Measurements from ENCODE around the gene LRR1.

LRR1 gene

DNA sequence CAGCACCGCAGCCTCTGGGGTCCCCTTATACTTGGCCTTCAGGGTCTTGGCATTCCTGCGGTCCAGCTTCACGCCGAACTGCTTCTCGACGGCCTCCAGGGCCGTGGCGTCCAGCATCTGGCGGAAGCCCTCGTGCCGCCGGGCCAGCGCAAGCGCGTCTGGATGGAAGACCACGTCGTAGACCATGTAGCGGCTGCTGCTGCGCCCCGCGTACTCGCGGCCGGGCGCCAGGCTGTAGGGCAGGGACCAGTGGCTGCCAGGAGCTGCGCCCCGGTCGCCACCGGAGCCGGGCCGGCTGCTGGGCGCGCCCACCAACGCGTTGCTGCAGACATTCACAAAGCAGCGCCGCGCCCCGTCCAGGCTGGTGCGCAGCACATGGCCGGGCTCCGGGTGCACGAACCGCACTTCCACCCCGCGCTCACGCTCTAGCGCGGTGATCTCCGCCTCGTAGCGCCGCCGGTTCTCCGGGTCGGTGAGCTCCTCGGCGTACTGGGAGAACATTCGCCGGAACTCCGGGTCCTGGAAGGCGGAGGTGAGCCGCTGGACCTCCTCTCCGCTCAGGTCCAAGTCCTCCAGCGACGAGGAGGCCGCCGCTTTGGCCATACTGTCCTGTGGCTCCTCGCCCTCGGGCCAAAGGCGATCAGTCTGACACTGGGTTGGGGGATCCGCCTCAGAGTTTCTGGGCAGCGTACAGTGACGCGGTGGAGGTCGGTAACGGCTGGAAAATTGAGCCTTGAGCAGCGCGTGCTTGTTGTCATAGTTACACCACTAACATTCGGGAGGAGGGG, 36.0 kb downstream of the LRR1 start, which contains the start of gene DNAAF2:
Gene DNAAF2, minus strand, starts transcription at position 698 of the 788 bp plus-strand sequence. Its CDS starts 95 bp downstream, at position 603.
- in situ Hi-C loops (cut with HindIII; ENCODE audit: low pct_ligation_motif_present, low sequenced_read_pairs) = no loop called here
- peak within 1 kb of the TSS; percentile 79 for H3K27ac ChIP-seq

DNA sequence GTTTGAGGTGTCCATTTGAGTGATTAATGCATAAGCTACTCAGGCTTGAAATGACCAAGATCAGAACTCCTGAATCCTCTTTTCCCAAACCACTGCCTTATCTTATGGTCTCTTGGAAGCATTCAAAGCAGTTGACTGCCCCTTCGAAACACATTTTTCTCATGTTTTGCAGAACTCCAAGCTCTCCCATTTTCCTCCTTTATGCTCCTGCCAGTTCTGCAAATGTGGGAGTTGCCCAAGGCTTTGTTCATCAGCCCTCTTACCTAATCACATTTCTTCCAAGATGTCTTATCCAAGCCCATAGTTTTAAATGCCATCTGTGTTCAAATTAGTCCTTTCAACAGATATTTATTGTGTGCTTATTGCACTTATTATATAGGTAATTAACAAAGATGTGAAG, 38.1 kb downstream of the LRR1 start:
- Histone ChIP-seq H3K27me3 (replicated peaks) (no peaks in the 10 kb centered on the region), H3K27ac (no peak overlapping the region), H3K36me3 (replicated peaks) (no peaks in the 10 kb centered on the region), H3K4me3 (ENCODE audit: low read depth, low read length) (no peak overlapping the region)
- in situ Hi-C loops (cut with HindIII; ENCODE audit: low pct_ligation_motif_present, low sequenced_read_pairs) = no loop called here
- DNase-seq = no peak
- TF ChIP-seq, protein P1, sequence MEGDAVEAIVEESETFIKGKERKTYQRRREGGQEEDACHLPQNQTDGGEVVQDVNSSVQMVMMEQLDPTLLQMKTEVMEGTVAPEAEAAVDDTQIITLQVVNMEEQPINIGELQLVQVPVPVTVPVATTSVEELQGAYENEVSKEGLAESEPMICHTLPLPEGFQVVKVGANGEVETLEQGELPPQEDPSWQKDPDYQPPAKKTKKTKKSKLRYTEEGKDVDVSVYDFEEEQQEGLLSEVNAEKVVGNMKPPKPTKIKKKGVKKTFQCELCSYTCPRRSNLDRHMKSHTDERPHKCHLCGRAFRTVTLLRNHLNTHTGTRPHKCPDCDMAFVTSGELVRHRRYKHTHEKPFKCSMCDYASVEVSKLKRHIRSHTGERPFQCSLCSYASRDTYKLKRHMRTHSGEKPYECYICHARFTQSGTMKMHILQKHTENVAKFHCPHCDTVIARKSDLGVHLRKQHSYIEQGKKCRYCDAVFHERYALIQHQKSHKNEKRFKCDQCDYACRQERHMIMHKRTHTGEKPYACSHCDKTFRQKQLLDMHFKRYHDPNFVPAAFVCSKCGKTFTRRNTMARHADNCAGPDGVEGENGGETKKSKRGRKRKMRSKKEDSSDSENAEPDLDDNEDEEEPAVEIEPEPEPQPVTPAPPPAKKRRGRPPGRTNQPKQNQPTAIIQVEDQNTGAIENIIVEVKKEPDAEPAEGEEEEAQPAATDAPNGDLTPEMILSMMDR (IDR thresholded peaks at IDR 0.05; ENCODE audit: low read depth, low read length, missing control alignments) = no peak

More for the DNA sequence above, 36.0 kb downstream of the LRR1 start, which contains the start of gene DNAAF2:
- no peaks in the 10 kb centered on the region for H3K27me3 ChIP-seq (replicated peaks)
- no peaks in the 10 kb centered on the region for H3K36me3 ChIP-seq (replicated peaks)
- peak within 1 kb of the TSS; percentile 93 for H3K4me3 ChIP-seq (ENCODE audit: low read depth, low read length)
- TF ChIP-seq, protein P1 (IDR thresholded peaks at IDR 0.05; ENCODE audit: low read depth, low read length, missing control alignments) = no peak
- DNase-seq = peak; percentile 70

DNA sequence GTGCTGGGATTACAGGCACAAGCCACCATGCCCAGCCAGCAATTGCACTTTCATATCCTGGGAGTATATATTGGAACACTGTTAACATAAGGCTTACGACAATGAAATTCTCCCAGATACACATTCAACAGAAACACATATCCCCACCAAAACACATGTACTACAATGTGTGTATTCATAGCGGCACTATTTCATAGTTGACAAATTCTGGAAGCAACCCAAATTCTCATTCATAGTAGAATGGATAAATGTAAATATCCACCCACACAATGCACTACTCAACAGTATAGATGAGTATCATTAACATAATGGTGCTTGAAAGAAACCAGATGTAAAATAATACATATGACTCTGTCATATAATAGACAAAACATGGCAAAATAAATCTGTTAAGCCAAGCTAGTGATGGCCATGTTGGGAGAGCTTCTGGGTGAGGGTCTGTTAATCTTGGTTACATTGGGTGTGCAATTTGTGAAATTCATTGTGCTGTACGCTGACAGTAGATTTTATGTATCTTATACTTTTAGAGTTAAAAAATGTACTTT, 38.9 kb downstream of the LRR1 start:
- H3K27me3 ChIP-seq (replicated peaks) = no peaks in the 10 kb centered on the region
- H3K27ac ChIP-seq = no peak overlapping the region
- no peak for DNase-seq
- no peak overlapping the region for H3K4me3 ChIP-seq (ENCODE audit: low read depth, low read length)
- in situ Hi-C loops (cut with HindIII; ENCODE audit: low pct_ligation_motif_present, low sequenced_read_pairs) = no loop called here
- no peaks in the 10 kb centered on the region for H3K36me3 ChIP-seq (replicated peaks)
- TF ChIP-seq, protein P1 (IDR thresholded peaks at IDR 0.05; ENCODE audit: low read depth, low read length, missing control alignments) = no peak

DNA sequence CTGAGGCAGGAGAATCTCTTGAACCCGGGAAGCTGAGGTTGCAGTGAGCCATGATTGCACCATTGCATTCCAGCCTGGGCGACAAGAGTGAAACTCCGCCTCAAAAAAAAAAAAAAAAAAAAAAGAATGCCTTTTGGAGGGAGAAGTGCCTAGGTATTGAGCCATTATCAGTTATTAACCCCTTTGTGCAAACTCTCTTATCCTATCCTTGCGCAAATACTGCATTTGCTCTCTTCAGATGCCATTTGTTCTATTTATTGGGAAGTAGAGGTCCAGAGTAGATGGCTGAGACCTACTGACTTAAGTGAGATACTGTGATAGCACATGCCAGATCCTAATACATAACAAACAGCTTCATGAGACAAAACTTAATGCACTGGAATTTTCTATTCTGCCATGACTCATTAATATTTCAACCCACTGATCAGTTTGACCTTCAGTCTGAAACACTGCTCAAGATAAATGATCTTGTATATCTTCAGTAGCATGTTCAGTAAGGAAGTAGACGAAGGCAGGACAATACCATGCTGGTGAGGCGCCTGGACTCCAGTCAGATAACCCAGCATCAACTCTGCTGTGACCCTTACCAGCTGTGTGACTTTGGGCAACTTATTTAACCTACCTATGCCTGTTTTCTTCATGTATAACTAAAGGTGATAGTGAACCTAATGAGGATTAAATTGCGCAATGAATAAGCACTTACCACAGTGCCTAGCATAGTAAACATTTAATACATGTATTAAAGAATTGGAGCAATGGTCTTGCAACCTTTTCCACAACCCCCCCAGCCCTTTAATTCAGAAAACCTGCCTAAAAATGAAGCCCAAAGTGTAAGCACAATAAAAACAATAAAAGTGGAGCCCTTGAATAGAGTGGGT, 42.0 kb downstream of the LRR1 start:
- in situ Hi-C loops (cut with HindIII; ENCODE audit: low pct_ligation_motif_present, low sequenced_read_pairs) = no loop called here
- TF ChIP-seq, protein P1 (IDR thresholded peaks at IDR 0.05; ENCODE audit: low read depth, low read length, missing control alignments) = no peak
- H3K27me3 ChIP-seq (replicated peaks) = no peaks in the 10 kb centered on the region
- no peak overlapping the region for H3K4me3 ChIP-seq (ENCODE audit: low read depth, low read length)
- no peaks in the 10 kb centered on the region for H3K36me3 ChIP-seq (replicated peaks)
- no peak overlapping the region for H3K27ac ChIP-seq
- no peak for DNase-seq

DNA sequence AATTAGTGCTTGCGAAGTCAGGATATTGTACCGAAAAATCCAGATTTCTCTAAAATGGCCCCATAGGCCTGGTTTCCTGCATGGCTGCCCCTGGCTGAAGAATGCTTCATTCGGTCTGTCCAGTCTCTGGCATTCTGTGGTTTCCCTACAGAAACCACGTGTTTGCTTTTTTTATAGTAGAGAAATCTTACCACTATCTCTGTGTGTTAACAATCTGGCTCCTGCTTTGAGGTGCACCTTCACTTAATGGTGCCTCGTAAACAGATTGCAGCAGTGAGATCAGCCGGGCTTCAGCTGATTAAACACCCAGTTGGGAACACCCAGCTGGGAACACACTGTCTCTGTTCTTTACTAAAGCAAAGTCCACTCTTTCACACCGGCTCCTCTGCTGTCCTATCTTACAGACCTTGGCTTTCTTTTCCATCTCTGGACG, 43.0 kb downstream of the LRR1 start:
- Histone ChIP-seq H3K4me3 (ENCODE audit: low read depth, low read length) (no peak overlapping the region), H3K27me3 (replicated peaks) (no peaks in the 10 kb centered on the region), H3K27ac (no peak overlapping the region), H3K36me3 (replicated peaks) (no peaks in the 10 kb centered on the region)
- in situ Hi-C loops (cut with HindIII; ENCODE audit: low pct_ligation_motif_present, low sequenced_read_pairs) = no loop called here
- peak; percentile 18 for DNase-seq
- TF ChIP-seq, protein P1 (IDR thresholded peaks at IDR 0.05; ENCODE audit: low read depth, low read length, missing control alignments) = no peak
